HCT116 (cell line): ENCODE measurements around the gene LINGO1.

ENCODE experiments used
- CBX3 ChIP-seq: IDR thresholded peaks from 2 replicates; pipeline ENCODE4 v1.6.1; 2012; ENCODE audit warnings: low read depth
- CTCF ChIP-seq, 3 experiments: fragments of 200-600 bp in 1 of 3; sonication (generic) in 1 of 3; IDR thresholded peaks in 2 of 3; conservative IDR thresholded peaks in 1 of 3; 2 replicates each; pipeline ENCODE4 v1.5.1; 2012 to 2017; ENCODE audit warnings: low read depth in 2 of 3, low read length in 2 of 3, antibody characterized with exemption in 1 of 3, borderline replicate concordance in 1 of 3, control low read depth in 1 of 3, mild to moderate bottlenecking in 1 of 3, mixed read lengths in 1 of 3, mixed run types in 1 of 3, moderate library complexity in 1 of 3; ENCODE audit not compliant: insufficient read depth in 1 of 3
- EZH2 ChIP-seq: fragments of 200-600 bp; sonication (generic); IDR thresholded peaks from 2 replicates; pipeline ENCODE4 v1.6.1; 2017; ENCODE audit warnings: antibody characterized with exemption, mixed run types
- FOSL1 ChIP-seq: IDR thresholded peaks from 2 replicates; pipeline ENCODE4 v1.6.1; 2012; ENCODE audit warnings: low read depth
- POLR2A ChIP-seq: IDR thresholded peaks from 2 replicates; pipeline ENCODE4 v1.7.0; 2011; ENCODE audit warnings: borderline replicate concordance; ENCODE audit not compliant: insufficient read depth, insufficient read length; ENCODE audit errors: extremely low read depth
- POLR2AphosphoS5 ChIP-seq: IDR thresholded peaks from 2 replicates; pipeline ENCODE4 v1.6.1; 2011; ENCODE audit warnings: mild to moderate bottlenecking, low read depth, low read length, moderate library complexity
- RAD21 ChIP-seq: IDR thresholded peaks from 2 replicates; pipeline ENCODE4 v1.6.1; 2012; ENCODE audit warnings: low read depth, mild to moderate bottlenecking
- SIN3A ChIP-seq: IDR thresholded peaks from 2 replicates; pipeline ENCODE4 v1.6.1; 2012; ENCODE audit warnings: low read depth
- SP1 ChIP-seq: IDR thresholded peaks from 2 replicates; pipeline ENCODE4 v1.6.1; 2012; ENCODE audit warnings: low read depth
- TCF7L2 ChIP-seq: IDR thresholded peaks from 2 replicates; pipeline ENCODE4 v1.7.0; 2011; ENCODE audit warnings: borderline replicate concordance, inconsistent platforms; ENCODE audit not compliant: insufficient read depth, insufficient read length; ENCODE audit errors: extremely low read depth
- YY1 ChIP-seq: IDR thresholded peaks from 2 replicates; pipeline ENCODE4 v1.6.1; 2011; ENCODE audit warnings: low read length, low read depth, moderate library complexity, mild to moderate bottlenecking; ENCODE audit not compliant: insufficient replicate concordance; ENCODE audit errors: extremely low read depth
- ZFX ChIP-seq: fragments of 450-650 bp; IDR thresholded peaks from 2 replicates; pipeline ENCODE4 v1.6.1; 2017
- ZNF274 ChIP-seq: fragments of 200-500 bp; sonication (Bioruptor generic); IDR thresholded peaks from 2 replicates; pipeline ENCODE4 v1.6.1; 2014; ENCODE audit warnings: mild to moderate bottlenecking, low read depth, low read length, inconsistent platforms
- TF ChIP-seq, protein P1 (sequence below): IDR thresholded peaks from 2 replicates; pipeline ENCODE4 v1.6.1; 2011; ENCODE audit warnings: mild to moderate bottlenecking, low read length, moderate library complexity; ENCODE audit not compliant: insufficient replicate concordance; ENCODE audit errors: extremely low read depth

DNA sequence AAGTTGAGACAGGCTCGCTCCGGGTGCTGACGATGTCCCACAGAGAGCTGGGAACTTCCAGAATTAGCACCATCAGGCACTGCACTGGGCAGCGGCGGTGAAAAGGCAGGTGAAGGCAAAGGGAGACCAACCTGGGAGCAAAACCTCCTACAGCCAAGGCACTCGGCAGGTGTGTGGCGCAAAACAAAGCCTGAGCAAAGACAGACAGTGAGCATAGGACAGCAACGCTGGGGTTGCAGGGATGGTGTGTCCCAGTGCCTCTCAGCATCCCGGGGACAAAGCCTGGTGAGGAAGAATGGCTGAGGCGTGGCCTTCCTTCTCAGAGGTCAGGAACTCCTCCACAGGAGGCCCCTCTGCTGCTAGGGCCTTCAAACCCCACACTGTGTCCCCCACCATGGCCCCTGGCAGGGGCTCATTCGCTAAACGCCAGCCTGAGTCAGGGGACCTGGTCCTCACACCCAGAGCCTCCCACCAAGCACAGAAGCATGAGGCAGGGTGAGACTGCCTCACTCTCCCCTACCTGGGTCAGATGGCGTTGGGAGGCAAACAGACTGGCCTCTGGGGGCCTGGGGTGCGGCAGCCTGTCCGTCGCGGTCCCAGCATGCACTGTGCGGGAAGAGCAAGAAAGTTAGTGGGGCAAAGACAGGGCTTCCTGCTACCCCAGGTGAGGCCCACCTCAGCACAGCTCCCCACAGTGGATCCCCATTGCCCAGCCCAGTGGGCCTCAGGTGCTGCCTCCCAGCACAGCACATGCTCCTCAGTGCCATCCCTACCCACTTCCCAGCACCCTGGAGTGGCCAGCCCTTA, 44.1 kb upstream of the LINGO1 start:
- TF ChIP-seq FOSL1 (no peak), EZH2 (no peak), SIN3A (no peak), CTCF (IDR thresholded peaks at IDR 0.05 in 2 of 3, conservative IDR thresholded peaks at IDR 0.05 in 1 of 3; ENCODE audit: borderline replicate concordance in 1 of 3, insufficient read depth in 1 of 3, low read depth in 2 of 3, low read length in 2 of 3) (no peak), ZNF274 (no peak), POLR2AphosphoS5 (no peak), POLR2A (no peak), YY1 (no peak), SP1 (no peak), TCF7L2 (no peak), CBX3 (no peak), RAD21 (no peak), ZFX (no peak)
- TF ChIP-seq, protein P1, sequence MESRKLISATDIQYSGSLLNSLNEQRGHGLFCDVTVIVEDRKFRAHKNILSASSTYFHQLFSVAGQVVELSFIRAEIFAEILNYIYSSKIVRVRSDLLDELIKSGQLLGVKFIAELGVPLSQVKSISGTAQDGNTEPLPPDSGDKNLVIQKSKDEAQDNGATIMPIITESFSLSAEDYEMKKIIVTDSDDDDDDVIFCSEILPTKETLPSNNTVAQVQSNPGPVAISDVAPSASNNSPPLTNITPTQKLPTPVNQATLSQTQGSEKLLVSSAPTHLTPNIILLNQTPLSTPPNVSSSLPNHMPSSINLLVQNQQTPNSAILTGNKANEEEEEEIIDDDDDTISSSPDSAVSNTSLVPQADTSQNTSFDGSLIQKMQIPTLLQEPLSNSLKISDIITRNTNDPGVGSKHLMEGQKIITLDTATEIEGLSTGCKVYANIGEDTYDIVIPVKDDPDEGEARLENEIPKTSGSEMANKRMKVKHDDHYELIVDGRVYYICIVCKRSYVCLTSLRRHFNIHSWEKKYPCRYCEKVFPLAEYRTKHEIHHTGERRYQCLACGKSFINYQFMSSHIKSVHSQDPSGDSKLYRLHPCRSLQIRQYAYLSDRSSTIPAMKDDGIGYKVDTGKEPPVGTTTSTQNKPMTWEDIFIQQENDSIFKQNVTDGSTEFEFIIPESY = no peak
